ENCODE measurements around the gene GJC2. TPM values are rescaled to one million over a fixed set of nuclear protein-coding genes. Genes with fewer than 3 reads are reported as not detected.

GJC2 gene
- total and polyA plus RNA-seq, 2 donors (not counting 3 experiments of a cell fraction or from before 2014, with no cell fraction given) = 0.58 to 1.2 TPM

GRCh38 chr1:228155596-228156514 is 6.1 kb downstream of the GJC2 start:
- Histone ChIP-seq H3K36me3 (ENCODE audit: control insufficient read depth in 2 of 2, extremely low read depth in 1 of 2, insufficient read depth in 2 of 2, low read length in 2 of 2) (no peaks in the 10 kb centered on the region), H3K27ac (ENCODE audit: insufficient read depth, low read depth, low read length) (no peak overlapping the region), H2AFZ (ENCODE audit: low read depth, low read length) (no peak overlapping the region), H3K9me1 (replicated peaks; ENCODE audit: control insufficient read depth, extremely low read depth, insufficient read depth, low read length) (no peaks in the 10 kb centered on the region), H3K4me3 (replicated peaks in 1 of 3; ENCODE audit: insufficient read depth in 1 of 3, low read depth in 1 of 3, low read length in 3 of 3) (no peak overlapping the region), H3K4me2 (ENCODE audit: insufficient read depth, low read length) (no peak overlapping the region), H3K27me3 (ENCODE audit: control insufficient read depth in 2 of 2, insufficient read depth in 2 of 2, low read length in 2 of 2) (no peaks in the 10 kb centered on the region), H4K20me1 (replicated peaks; ENCODE audit: control insufficient read depth, extremely low read depth, insufficient read depth, low read length) (no peaks in the 10 kb centered on the region), H3K4me1 (ENCODE audit: control insufficient read depth, extremely low read depth, insufficient read depth, low read length) (no peaks in the 10 kb centered on the region), H3K9me3 (replicated peaks; ENCODE audit: control insufficient read depth, insufficient read depth, low read length) (no peaks in the 10 kb centered on the region), H3K9ac (replicated peaks; ENCODE audit: extremely low read depth, insufficient read depth, low read length) (no peak overlapping the region), H3K79me2 (ENCODE audit: control insufficient read depth, insufficient read depth, low read length) (no peaks in the 10 kb centered on the region)
- TF ChIP-seq EZH2 (IDR thresholded peaks at IDR 0.05; ENCODE audit: borderline replicate concordance, low read depth, low read length, severe bottlenecking) (no peak), JUN (IDR thresholded peaks at IDR 0.05; ENCODE audit: borderline replicate concordance, insufficient read depth, insufficient read length, low read depth) (no peak), CTCF (IDR thresholded peaks at IDR 0.05; ENCODE audit: extremely low read depth in 1 of 2, insufficient read depth in 1 of 2, low read depth in 1 of 2, low read length in 2 of 2) (no peak), MAX (IDR thresholded peaks at IDR 0.05; ENCODE audit: insufficient read depth, insufficient read length) (peak; percentile 32), GATA2 (IDR thresholded peaks at IDR 0.05; ENCODE audit: insufficient read depth, insufficient read length, low read depth, low read length) (no peak), POLR2A (IDR thresholded peaks at IDR 0.05; ENCODE audit: low read depth, low read length) (no peak), FOS (IDR thresholded peaks at IDR 0.05; ENCODE audit: borderline replicate concordance, insufficient read depth, low read length) (no peak)
- no TSS peak for BruUV-seq (replicated peaks)
- no peak for FAIRE-seq
- intact Hi-C loops (cut with micrococcal nuclease) = no loop called here
- no peak for DNase-seq (ENCODE audit: low read depth, low spot score)
- CTCF ChIA-PET = interaction anchor here (1.0 to 1.1 kb wide), 2 partner anchors 9 to 156 kb away, joined by 3 read pairs; partner anchors contain the start of gene IBA57
- dilution Hi-C loops (cut with MboI; ENCODE audit: extremely low pct_ligation_motif_present, low sequenced_read_pairs) = no loop called here
- POLR2A ChIA-PET = no interaction called here

Measured in endothelial cell of umbilical vein (primary cell).